A549 (cell line): ENCODE results near the gene TRAPPC4.

Source experiments
- CHD2 ChIP-seq: fragments of 150-350 bp; IDR thresholded peaks from 2 replicates; pipeline ENCODE4 v1.6.1; 2014; ENCODE audit warnings: low read length; ENCODE audit not compliant: partially characterized antibody
- CHD4 ChIP-seq: fragments of 200-600 bp; sonication (generic); IDR thresholded peaks from 2 replicates; pipeline ENCODE4 v1.6.1; 2016; ENCODE audit warnings: antibody characterized with exemption, mild to moderate bottlenecking, borderline replicate concordance
- EHMT2 ChIP-seq: fragments of 200-600 bp; sonication (generic); IDR thresholded peaks from 2 replicates; pipeline ENCODE4 v1.6.1; 2016; ENCODE audit warnings: antibody characterized with exemption, low read depth, mild to moderate bottlenecking, moderate library complexity
- EP300 ChIP-seq, 2 experiments: fragments of >200 bp; sonication (Bioruptor Twin); formaldehyde crosslinking; IDR thresholded peaks; 2 replicates in 1 of 2; 3 replicates in 1 of 2; pipeline ENCODE4 v1.6.1; 2016 to 2017
- GATA3 ChIP-seq: IDR thresholded peaks from 2 replicates; pipeline ENCODE4 v1.6.1; 2012; ENCODE audit warnings: borderline replicate concordance
- HDAC2 ChIP-seq: fragments of 200-600 bp; sonication (generic); IDR thresholded peaks from 2 replicates; pipeline ENCODE4 v1.6.1; 2016
- NFE2L2 ChIP-seq: fragments of 150-350 bp; conservative IDR thresholded peaks from 2 replicates; pipeline ENCODE4 v1.6.1; 2014; ENCODE audit warnings: low read length
- POLR2AphosphoS2 ChIP-seq: conservative IDR thresholded peaks from 2 replicates; pipeline ENCODE4 v1.6.1; 2012; ENCODE audit warnings: low read length, improper control_type of control experiment, inconsistent platforms
- RCOR1 ChIP-seq: fragments of 150-350 bp; IDR thresholded peaks from 2 replicates; pipeline ENCODE4 v1.6.1; 2014; ENCODE audit warnings: antibody characterized with exemption, low read length, low read depth
- SMC3 ChIP-seq: fragments of >200 bp; sonication (Bioruptor Twin); formaldehyde crosslinking; IDR thresholded peaks from 3 replicates; pipeline ENCODE4 v1.6.1; 2018; ENCODE audit warnings: inconsistent platforms
- TF ChIP-seq, protein P1 (sequence below): fragments of >200 bp; sonication (Bioruptor Twin); formaldehyde crosslinking; IDR thresholded peaks from 3 replicates; pipeline ENCODE4 v1.5.1; 2016
- TF ChIP-seq, protein P2 (sequence below): fragments of 250-450 bp; sonication (Bioruptor Pico); IDR thresholded peaks from 2 replicates; pipeline ENCODE4 v1.5.0; 2021; ENCODE audit warnings: mild to moderate bottlenecking, moderate library complexity, borderline replicate concordance
- TF ChIP-seq, protein P3 (sequence below): IDR thresholded peaks from 2 replicates; pipeline ENCODE4 v1.6.1; 2012

DNA sequence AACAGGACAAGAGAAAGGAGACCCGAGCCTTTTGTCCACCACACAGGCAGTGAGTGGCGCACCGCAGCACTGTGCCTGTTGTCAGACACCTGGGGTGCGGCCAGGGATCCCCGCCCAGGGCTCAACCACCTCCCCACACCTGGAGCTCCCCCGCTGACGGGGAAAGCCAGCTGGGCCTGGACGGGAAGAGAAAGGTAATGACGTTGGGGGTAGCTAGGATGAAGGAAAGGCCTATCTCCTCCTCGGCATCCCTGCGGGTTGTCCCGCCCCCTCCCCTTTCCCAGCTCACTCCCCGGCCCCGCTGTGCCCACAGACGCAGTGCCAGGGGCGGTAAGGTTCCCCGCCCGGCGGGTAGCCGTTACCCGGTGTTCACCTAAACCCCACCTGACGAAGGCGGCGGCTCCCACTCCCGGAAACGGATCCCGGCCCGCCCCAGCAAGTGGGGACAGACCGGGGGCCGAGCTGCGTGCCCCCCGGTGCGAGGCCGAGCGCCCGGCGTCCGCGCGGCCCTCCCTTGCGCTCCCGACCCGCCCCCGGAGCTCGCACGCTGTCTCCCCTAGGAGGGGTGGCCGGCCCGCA is 37.9 kb downstream of the TRAPPC4 start:
- TF ChIP-seq, protein P1, sequence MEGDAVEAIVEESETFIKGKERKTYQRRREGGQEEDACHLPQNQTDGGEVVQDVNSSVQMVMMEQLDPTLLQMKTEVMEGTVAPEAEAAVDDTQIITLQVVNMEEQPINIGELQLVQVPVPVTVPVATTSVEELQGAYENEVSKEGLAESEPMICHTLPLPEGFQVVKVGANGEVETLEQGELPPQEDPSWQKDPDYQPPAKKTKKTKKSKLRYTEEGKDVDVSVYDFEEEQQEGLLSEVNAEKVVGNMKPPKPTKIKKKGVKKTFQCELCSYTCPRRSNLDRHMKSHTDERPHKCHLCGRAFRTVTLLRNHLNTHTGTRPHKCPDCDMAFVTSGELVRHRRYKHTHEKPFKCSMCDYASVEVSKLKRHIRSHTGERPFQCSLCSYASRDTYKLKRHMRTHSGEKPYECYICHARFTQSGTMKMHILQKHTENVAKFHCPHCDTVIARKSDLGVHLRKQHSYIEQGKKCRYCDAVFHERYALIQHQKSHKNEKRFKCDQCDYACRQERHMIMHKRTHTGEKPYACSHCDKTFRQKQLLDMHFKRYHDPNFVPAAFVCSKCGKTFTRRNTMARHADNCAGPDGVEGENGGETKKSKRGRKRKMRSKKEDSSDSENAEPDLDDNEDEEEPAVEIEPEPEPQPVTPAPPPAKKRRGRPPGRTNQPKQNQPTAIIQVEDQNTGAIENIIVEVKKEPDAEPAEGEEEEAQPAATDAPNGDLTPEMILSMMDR, result no peak
- TF ChIP-seq CHD2, result no peak
- TF ChIP-seq, protein P2, sequence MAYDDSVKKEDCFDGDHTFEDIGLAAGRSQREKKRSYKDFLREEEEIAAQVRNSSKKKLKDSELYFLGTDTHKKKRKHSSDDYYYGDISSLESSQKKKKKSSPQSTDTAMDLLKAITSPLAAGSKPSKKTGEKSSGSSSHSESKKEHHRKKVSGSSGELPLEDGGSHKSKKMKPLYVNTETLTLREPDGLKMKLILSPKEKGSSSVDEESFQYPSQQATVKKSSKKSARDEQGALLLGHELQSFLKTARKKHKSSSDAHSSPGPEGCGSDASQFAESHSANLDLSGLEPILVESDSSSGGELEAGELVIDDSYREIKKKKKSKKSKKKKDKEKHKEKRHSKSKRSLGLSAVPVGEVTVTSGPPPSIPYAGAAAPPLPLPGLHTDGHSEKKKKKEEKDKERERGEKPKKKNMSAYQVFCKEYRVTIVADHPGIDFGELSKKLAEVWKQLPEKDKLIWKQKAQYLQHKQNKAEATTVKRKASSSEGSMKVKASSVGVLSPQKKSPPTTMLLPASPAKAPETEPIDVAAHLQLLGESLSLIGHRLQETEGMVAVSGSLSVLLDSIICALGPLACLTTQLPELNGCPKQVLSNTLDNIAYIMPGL (CRISPR knock-in tag), result no peak
- no peak for TF ChIP-seq SMC3
- TF ChIP-seq HDAC2, result no peak
- TF ChIP-seq NFE2L2, result no peak
- no peak for TF ChIP-seq EHMT2
- TF ChIP-seq GATA3, result no peak
- no peak for TF ChIP-seq CHD4
- no peak for TF ChIP-seq POLR2AphosphoS2
- no peak for TF ChIP-seq RCOR1
- no peak for TF ChIP-seq EP300 (IDR thresholded peaks at IDR 0.05)
- TF ChIP-seq, protein P3, sequence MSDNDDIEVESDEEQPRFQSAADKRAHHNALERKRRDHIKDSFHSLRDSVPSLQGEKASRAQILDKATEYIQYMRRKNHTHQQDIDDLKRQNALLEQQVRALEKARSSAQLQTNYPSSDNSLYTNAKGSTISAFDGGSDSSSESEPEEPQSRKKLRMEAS, result no peak
